Cardiac atrium fibroblast (primary cell): ENCODE measurements around the gene SMG6. TPM values are rescaled to one million over a fixed set of nuclear protein-coding genes. Genes with fewer than 3 reads are reported as not detected.

Experiments
- total RNA-seq: library from RNA; depleted of rRNA; stranded (reverse); fragments of >200 nt; gene quantifications from 2 replicates; pipeline ENCODE4 v1.2.3, GENCODE V29; 2015

The SMG6 gene
- 52.2 and 55.1 TPM in 2 replicates for total RNA-seq

DNA sequence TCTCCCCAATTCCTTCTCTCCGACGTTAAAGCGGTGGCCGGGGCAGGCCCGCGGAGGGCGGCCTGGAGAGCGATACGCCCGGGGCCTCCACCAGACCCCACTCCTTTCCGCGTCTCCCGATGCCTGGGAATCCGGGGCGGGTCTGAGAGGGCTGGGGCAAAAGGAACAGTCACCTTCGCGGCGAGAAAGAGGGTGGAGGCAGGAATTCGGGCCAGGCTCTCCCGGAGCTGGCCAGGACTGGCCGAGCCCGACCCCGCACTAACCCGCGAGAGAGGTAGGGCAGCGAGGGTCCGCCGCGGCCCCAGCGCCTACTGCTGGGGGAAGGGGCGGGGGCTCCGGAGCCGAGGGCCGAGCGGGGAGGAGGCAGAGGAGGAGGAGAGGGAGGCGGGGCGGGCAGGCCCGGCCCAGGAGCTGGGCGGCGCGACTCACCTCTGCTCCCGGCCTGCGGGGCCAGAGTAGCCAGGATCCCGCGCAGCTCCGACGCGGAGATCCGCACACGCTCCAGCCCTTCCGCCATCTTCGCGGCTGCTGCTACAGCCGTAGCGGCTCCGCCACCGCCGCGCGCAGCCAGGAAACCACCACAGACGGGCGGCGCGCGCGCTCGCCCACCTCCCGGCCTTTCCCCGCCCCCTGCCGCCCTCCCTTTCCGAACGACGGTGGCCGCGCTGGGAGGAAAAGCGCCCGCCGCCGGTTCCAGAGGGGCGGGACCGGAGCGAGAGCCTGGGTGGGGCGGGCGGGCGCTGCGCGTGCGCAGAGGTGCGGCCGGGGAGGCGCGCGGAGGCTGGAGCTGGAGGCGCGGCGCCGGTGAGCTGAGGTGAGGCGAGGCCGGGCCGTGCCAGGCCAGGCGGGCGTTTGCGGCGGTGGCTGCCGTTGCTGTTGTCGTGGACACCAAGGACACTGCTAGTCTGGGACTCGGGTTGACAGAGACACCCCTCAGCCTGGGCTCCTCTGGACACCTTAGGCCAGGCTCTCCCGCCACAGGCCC, at the start of gene SMG6, which contains the start of gene SRR:
SMG6 (minus strand) TSS at position 582 of the 985 bp plus-strand sequence; CDS start at position 517, 65 bp downstream.
SRR (plus strand) TSS at position 747 of the 985 bp plus-strand sequence. CDS start 11,611 bp downstream, outside the sequence.

DNA sequence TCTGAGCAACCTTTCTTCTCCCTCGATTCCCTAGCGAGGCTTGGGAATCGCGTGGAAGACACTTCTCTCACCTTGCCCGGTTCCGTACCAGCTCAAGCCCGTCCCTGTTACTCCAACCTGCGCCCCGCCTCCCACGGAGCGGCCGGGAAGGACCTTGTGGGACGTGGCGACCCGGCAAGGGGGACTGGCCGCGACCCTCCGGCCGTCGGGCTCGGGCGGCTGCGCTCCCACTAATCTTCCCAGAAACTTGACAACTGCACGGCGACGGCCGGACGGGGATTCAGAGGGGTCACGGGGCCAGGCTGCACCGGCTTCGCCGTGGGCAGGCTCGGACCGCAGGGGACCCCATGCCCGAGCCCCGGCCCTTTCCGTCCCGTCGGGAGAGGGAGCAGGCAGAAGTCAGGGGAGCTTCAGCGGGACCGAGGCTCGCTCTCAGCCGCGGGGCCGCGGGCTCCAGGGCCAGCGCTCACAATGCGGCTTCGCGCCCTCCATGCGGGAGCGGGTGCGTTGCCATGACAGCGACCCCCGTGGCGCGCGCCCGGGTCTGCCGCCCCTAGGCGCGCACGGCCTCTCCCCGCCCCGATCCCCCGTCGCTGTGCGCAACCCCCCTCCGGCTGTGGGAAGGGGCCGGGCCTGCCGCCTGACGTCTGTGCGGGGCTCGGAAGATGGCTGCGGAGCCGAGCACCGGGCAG, 33.4 kb upstream of the SMG6 start, which contains the start of gene SGSM2:
SGSM2 (plus strand) TSS at position 650 of the 692 bp plus-strand sequence. CDS start 188 bp downstream, outside the sequence.

DNA sequence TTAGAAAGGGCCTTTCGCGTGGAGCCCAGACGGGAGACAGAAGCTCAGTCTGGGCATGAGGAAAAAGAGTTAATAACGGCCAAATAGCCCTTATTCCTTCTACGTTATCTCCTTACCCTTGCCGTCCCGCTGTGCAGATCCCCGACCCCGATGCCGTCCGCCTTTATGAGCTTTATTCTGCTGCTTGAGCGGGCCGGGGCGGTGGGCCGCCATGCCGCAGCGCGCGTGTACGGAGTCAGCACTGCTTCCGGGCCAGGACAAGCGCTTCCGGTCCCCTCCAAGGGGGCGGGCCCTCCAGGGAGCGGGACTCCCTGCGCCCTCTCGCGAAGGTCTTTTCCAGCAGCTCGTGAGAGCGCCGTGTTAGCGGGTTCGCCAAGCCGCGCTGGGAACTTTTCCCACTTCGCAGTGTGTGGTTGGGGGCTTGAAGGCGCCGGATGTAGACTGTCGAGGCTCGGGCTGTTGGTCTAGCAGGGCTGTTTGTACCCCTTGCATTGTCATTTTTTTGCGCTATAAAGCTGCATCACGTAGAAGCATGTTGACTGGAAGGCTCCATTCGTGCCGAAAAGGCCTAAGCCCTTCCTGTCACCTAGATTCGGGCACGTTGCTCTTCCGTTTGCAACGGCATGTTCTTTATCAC, 32.7 kb upstream of the SMG6 start, which contains the start of gene TSR1:
TSR1 (minus strand) TSS at position 243 of the 637 bp plus-strand sequence; CDS start at position 213, 30 bp downstream.

DNA sequence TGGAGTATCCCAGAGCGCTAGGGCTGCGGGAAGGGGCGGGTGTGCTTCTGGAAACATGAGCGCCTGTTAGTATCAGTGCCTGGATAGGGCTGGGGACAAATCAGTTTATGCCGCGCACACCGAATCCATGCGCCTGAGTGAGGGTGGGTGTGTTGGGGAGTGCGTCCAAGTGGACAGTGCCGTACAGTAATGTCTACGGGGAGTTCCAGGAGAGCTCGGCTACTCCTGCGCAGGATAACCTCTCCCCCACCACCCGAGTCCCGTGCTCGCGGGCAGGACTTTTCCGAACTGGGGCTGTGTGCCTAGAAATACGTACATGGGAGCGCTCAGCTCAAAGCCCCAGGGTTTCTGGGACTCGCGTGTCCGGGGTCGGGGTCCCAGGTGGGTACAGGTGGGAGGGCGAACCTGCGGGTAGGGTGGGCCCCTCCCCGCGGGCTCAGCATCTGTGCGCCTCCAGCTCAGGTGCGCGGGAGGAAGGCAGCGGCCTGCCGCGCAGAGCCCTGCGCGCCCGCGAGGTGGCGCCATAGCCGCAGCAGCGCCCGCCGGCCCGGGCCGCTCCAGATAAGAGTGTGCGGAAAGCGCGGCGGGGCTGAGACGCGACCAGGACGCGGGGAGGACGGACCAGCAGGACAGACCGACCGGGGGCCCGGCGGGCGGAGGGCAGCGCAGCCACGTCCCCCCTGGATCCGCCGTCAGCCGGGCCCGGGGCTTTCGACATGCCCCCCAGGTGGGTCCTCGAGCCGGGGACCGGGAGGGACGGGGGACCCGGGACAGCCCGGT, 248.9 kb downstream of the SMG6 start, which contains the start of gene HIC1:
HIC1 (plus strand) TSS at position 592 of the 780 bp plus-strand sequence. CDS start 1,588 bp downstream, outside the sequence.

DNA sequence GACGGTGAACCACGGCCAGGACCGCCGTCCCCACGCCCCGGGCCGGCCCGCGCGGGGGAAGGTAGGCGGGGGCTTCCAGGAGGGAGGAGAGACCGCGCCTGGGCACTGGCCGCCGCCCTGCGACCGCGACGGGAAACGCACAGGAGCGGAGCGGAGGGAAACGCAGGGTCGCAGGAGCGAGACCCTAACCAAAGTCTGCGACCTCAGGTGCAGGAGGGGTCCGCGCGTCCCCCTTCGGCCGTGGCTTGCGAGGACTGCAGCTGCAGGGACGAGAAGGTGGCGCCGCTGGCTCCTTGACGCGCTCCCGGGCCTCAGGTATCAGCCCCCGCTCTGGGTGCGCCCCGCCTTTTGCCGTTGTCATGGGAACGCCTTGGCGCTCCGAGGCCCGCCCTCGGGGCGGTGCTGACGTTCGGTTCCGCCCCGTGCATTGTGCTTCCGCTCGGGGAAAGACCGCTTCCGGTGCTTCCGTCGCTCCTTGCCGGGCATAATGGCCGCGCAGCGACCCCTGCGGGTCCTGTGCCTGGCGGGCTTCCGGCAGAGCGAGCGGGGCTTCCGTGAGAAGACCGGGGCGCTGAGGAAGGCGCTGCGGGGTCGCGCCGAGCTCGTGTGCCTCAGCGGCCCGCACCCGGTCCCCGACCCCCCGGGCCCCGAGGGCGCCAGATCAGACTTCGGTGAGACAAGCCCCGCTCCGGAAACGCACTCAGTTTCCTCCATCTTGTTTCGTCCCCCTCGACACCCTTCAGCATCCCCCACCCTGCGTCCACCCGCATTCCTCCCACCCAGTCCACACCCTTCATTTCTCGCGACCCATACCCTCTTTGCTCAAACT, 261.8 kb downstream of the SMG6 start, which contains the start of gene OVCA2:
OVCA2 (plus strand) TSS at position 462 of the 829 bp plus-strand sequence; CDS start at position 488, 26 bp downstream.

DNA sequence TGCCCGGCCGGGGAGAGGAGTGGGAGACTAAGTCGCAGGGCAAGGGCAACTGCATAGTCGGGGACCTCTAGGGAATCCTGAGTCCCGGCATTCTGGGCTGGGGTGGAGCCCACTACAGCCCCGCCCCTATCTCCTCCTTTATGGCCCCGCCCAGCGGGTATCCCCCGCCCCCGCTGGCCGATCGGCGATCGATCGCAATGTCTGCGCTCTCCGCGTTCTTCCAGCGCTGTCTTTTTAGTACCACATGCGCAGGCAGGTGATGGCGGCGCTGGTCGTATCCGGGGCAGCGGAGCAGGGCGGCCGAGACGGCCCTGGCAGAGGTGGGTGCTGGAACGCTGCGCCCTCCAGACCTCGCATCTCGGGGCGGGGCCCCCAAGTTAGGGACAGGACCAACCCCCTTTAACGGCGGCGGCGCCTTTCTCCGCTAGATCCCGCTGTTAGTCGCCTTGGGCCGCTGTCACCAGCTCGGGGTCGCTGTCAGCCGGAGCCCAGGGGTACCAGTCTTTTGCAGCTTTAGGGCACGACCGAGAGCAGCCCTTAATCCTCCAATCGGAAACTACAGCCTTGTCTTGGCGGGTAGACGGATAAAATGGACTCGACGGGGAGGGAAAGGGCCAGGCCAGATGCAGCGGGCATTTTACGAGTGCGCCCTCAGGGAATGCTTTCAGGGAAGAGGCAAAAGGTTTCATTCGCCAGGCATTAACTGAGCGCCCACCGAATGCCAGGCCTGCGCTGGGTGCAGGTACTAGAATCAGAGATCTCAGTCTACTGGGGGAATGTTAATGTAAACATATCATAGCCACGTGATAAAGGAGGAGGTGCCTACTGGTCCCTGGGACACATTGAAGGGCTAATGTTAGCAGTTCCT, 273.4 kb downstream of the SMG6 start, which contains the start of gene DPH1:
DPH1 (plus strand) TSS at position 243 of the 868 bp plus-strand sequence; CDS start at position 260, 17 bp downstream.

DNA sequence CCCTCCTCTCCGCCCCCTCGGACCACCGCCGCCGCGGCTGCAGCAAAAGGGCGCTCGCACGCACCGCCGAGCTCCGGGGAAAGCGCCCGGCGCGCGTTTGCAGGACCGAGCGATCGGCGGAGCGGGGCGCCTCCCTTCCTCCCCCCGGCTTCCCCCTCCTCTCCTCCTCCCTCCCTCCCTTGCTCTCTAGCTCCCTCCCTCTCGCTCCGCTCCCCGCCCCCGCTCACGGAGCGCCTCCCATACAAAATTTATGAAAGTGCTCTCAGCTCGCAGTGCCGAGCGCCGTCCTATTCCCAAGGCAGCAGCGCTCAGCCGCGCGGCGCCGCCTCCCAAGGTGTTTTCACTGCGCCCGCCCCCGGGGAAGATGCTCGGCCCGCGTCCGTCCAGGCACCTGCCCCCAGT, 278.4 kb downstream of the SMG6 start, which contains the start of gene RTN4RL1:
RTN4RL1 (minus strand) TSS at position 115 of the 402 bp plus-strand sequence. CDS start 469 bp downstream, outside the sequence.

Other genes with a start within 250 kb of the SMG6 start
- gene HIC1, start 248.7 kb downstream of the SMG6 start, total RNA-seq: 39.5 and 79.4 TPM in 2 replicates
- gene SRR, start 165 bp upstream of the SMG6 start, total RNA-seq: 12.0 and 21.7 TPM in 2 replicates
- gene TSR1, start 32.7 kb upstream of the SMG6 start, total RNA-seq: 24.9 and 52.5 TPM in 2 replicates
- gene SGSM2, start 33.7 kb upstream of the SMG6 start, total RNA-seq: 24.8 and 39.5 TPM in 2 replicates
- gene MNT, start 97.3 kb upstream of the SMG6 start, total RNA-seq: 5.8 and 9.9 TPM in 2 replicates
- 10.7 and 15.3 TPM in 2 replicates for gene METTL16, start 208.1 kb upstream of the SMG6 start, total RNA-seq